ENCODE data around the gene CLEC4F. TPM values are rescaled to one million over a fixed set of nuclear protein-coding genes. Genes with fewer than 3 reads are reported as not detected.

CLEC4F gene
- total and polyA plus RNA-seq, 10 of the 15 experiments (the other 5 are each of a cell fraction or from before 2014, with no cell fraction given), result 0.03 TPM; not detected in 9

DNA sequence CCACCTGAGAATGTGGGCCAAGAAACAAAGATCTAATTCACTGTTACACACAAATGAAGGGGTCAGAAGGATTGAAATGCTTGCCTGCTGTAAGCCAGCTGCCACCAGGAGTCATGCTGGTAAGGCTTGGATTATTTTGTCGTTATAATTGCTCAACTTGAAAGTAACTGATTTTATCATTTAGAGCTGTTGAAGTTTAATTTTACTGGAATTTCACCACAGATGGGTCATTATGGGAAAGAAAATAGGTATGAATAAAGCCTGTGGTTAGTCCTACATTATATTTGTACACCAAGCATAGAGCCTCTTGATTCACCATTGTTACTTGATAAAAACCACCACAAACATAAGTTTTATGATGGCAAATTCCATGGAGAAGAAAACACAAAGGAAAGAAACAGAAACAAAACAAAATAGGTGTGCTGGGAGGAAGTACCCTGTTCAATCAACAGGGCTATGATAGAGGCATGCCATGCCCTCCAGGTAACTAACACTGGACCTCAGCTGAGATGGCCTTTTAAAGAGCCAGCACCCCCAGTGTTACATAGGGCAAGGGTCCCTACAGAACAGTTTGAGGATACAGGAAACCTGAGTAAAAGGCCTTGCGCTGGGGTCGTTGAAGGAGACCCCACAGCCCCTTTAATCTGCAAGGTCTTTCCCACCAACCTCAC, 3.0 kb downstream of the CLEC4F start:
- DNase-seq (ENCODE audit: low read depth, low spot score), result no peak
- Histone ChIP-seq H3K27ac (ENCODE audit: control insufficient read depth, insufficient read depth) (no peak overlapping the region), H3K27me3 (replicated peaks in 1 of 2; ENCODE audit: control insufficient read depth in 2 of 2, insufficient read depth in 2 of 2, low read length in 1 of 2) (peaks cover 4 to 6% of the 10 kb centered on the region in 2 experiments; a peak in 2 of 4 replicates), H3K4me2 (ENCODE audit: control insufficient read depth, insufficient read depth) (no peak overlapping the region), H3K36me3 (ENCODE audit: control insufficient read depth in 2 of 2, insufficient read depth in 2 of 2, low read length in 1 of 2) (no peaks in the 10 kb centered on the region), H3K9me3 (replicated peaks; ENCODE audit: control insufficient read depth, insufficient read depth, low read length) (no peaks in the 10 kb centered on the region), H3K4me3 (no peak overlapping the region), H3K9ac (ENCODE audit: control insufficient read depth, insufficient read depth, low read length) (no peak overlapping the region), H3K4me1 (ENCODE audit: control insufficient read depth, insufficient read depth, low read length) (no peaks in the 10 kb centered on the region), H3K79me2 (ENCODE audit: control insufficient read depth, insufficient read depth, low read length) (no peaks in the 10 kb centered on the region), H4K20me1 (ENCODE audit: control insufficient read depth, insufficient read depth) (no peaks in the 10 kb centered on the region), H2AFZ (ENCODE audit: control insufficient read depth, low read depth, low read length) (no peak overlapping the region)
- WGBS (ENCODE audit: insufficient coverage, insufficient replicate concordance, low lambda C conversion rate, missing lambda C conversion rate), result 58% methylated on average over 3 of the region's 3 CpGs
- intact Hi-C loops (cut with micrococcal nuclease; ENCODE audit: unreplicated experiment) (no loop called here), in situ Hi-C loops (cut with MboI) (no loop called here)
- POLR2A ChIA-PET, result no interaction called here
- RAD21 ChIA-PET (ENCODE audit: unreplicated experiment), result no interaction called here
- FAIRE-seq, result no peak
- no peak for TF ChIP-seq SMAD1 (IDR thresholded peaks at IDR 0.05; ENCODE audit: low read depth, partially characterized antibody)
- no peak for TF ChIP-seq RCOR1 (conservative IDR thresholded peaks at IDR 0.05; ENCODE audit: low read depth, low read length)
- TF ChIP-seq BRCA1 (IDR thresholded peaks at IDR 0.05; ENCODE audit: low read depth, low read length), result no peak
- TF ChIP-seq MEF2A (IDR thresholded peaks at IDR 0.05; ENCODE audit: insufficient read depth, low read depth, low read length), result no peak
- no peak for TF ChIP-seq TARDBP (IDR thresholded peaks at IDR 0.05; ENCODE audit: borderline replicate concordance)
- TF ChIP-seq ESRRA (IDR thresholded peaks at IDR 0.05; ENCODE audit: low read length), result no peak
- no peak for TF ChIP-seq CTCF (IDR thresholded peaks at IDR 0.05 in 2 of 3, conservative IDR thresholded peaks at IDR 0.05 in 1 of 3; ENCODE audit: control insufficient read depth in 2 of 3, extremely low read depth in 1 of 3, insufficient read depth in 1 of 3, low read depth in 3 of 3, low read length in 3 of 3)
- TF ChIP-seq NFYB (IDR thresholded peaks at IDR 0.05; ENCODE audit: insufficient read depth, low read depth, low read length), result no peak
- no peak for TF ChIP-seq ZNF207 (IDR thresholded peaks at IDR 0.05; ENCODE audit: borderline replicate concordance)
- no peak for TF ChIP-seq RBBP5 (conservative IDR thresholded peaks at IDR 0.05)
- ATAC-seq, result no peak
- CTCF ChIA-PET, result no interaction called here
- SMC1A ChIA-PET (ENCODE audit: uncharacterized antibody, unreplicated experiment), result no interaction called here
- no TSS peak for BruUV-seq (replicated peaks)
